Fibroblast of lung (primary cell): ENCODE data around the gene CTNND2. TPM values are rescaled to one million over a fixed set of nuclear protein-coding genes. Genes with fewer than 3 reads are reported as not detected.

ENCODE experiments used
- DNase-seq, 2 donors: peaks; one replicate each; pipeline versions ENCODE4 v3.0.0 to v3.0.0-alpha.2; 2010; ENCODE audit warnings: low read depth in 2 of 2
- H2AFZ ChIP-seq: 2 replicates; pipeline ENCODE4 v1.5.1; 2012; ENCODE audit warnings: low read length, control low read depth, inconsistent platforms
- H3K27ac ChIP-seq: 2 replicates; pipeline ENCODE4 v1.5.1; 2011; ENCODE audit warnings: low read length, control low read depth; ENCODE audit not compliant: insufficient read depth
- H3K27me3 ChIP-seq: 2 replicates; pipeline ENCODE4 v1.5.1; 2011; ENCODE audit warnings: mild to moderate bottlenecking, low read length; ENCODE audit not compliant: control insufficient read depth, insufficient read depth
- H3K36me3 ChIP-seq: 2 replicates; pipeline ENCODE4 v1.5.1; 2011; ENCODE audit warnings: low read length; ENCODE audit not compliant: control insufficient read depth, insufficient read depth
- H3K4me1 ChIP-seq: 2 replicates; pipeline ENCODE4 v1.5.1; 2011; ENCODE audit warnings: low read length; ENCODE audit not compliant: control insufficient read depth, insufficient read depth; ENCODE audit errors: extremely low read depth
- H3K4me2 ChIP-seq: 2 replicates; pipeline ENCODE4 v1.5.1; 2011; ENCODE audit warnings: low read length, control low read depth; ENCODE audit not compliant: insufficient read depth; ENCODE audit errors: extremely low read depth
- H3K4me3 ChIP-seq, 4 experiments: fragments of 200-600 bp in 1 of 4; sonication (generic) in 1 of 4; replicated peaks in 1 of 4; 2 replicates each; pipeline ENCODE4 v1.5.1; 2011 to 2016; ENCODE audit warnings: low read length in 4 of 4, low read depth in 3 of 4, mild to moderate bottlenecking in 3 of 4, control low read depth in 2 of 4, inconsistent platforms in 1 of 4, mixed read lengths in 1 of 4; ENCODE audit not compliant: insufficient read depth in 1 of 4; ENCODE audit errors: control extremely low read depth in 1 of 4
- H3K79me2 ChIP-seq: 2 replicates; pipeline ENCODE4 v1.5.1; 2012; ENCODE audit warnings: mild to moderate bottlenecking, low read length, inconsistent platforms; ENCODE audit not compliant: control insufficient read depth, insufficient read depth
- H3K9ac ChIP-seq: 2 replicates; pipeline ENCODE4 v1.5.1; 2011; ENCODE audit warnings: mild to moderate bottlenecking, low read length, control low read depth; ENCODE audit not compliant: insufficient read depth
- H3K9me3 ChIP-seq: 2 replicates; pipeline ENCODE4 v1.5.1; 2012; ENCODE audit warnings: low read depth, low read length; ENCODE audit not compliant: control insufficient read depth, insufficient read depth
- H4K20me1 ChIP-seq: 2 replicates; pipeline ENCODE4 v1.5.1; 2011; ENCODE audit warnings: low read length; ENCODE audit not compliant: control insufficient read depth, insufficient read depth; ENCODE audit errors: extremely low read depth
- EZH2 ChIP-seq: IDR thresholded peaks from 2 replicates; pipeline ENCODE4 v1.5.1; 2012; ENCODE audit warnings: low read length, control low read depth, mild to moderate bottlenecking; ENCODE audit errors: missing control alignments
- polyA plus RNA-seq, 2 donors: library from polyadenylated mRNA; depleted of rRNA in 1 of 2; stranded (reverse) in 1 of 2; unstranded in 1 of 2; fragments of >200 nt; gene quantifications; 2 replicates each; pipeline ENCODE4 v1.2.1, GENCODE V29; 2011 to 2012; ENCODE audit warnings: missing spikeins in 1 of 2
- total RNA-seq: library from RNA; depleted of rRNA; stranded (reverse); fragments of >200 nt; gene quantifications from 2 replicates; pipeline ENCODE4 v1.2.1, GENCODE V29; 2014
- TF ChIP-seq, protein P1 (sequence below), 2 donors: IDR thresholded peaks in 1 of 2; conservative IDR thresholded peaks in 1 of 2; 1 replicate in 1 of 2; 2 replicates in 1 of 2; pipeline ENCODE4 v1.5.1; 2011 to 2012; ENCODE audit warnings: low read length in 2 of 2, control low read depth in 1 of 2, inconsistent platforms in 1 of 2, low read depth in 1 of 2, mild to moderate bottlenecking in 1 of 2

The CTNND2 gene
- total and polyA plus RNA-seq, 2 donors (not counting 1 experiment from before 2014, with no cell fraction given), result not detected

DNA sequence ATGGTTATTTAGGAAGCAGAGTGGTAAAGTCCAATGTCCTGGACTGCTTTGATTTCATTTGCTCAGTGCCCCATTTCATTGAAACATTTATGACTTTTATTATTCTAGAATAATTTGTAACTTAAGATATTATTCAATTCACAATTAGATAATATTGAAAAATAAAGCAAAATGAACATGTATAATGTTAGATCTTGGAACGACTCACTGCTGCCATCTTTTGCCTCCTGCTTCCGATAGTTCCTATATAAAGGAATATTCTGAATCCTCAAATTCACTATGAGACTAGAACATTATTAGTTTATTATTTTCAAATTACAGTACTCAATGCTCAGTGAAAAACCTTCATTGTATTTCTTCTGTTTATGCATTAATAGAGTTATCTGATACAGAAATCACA lies 2.3 kb upstream of the CTNND2 start:
- Histone ChIP-seq H3K27ac (no peak overlapping the region), H4K20me1 (no peaks in the 10 kb centered on the region), H3K79me2 (no peaks in the 10 kb centered on the region), H3K4me3 (no peak overlapping the region), H3K9ac (no peak overlapping the region), H2AFZ (no peak overlapping the region), H3K4me2 (no peak overlapping the region), H3K9me3 (no peaks in the 10 kb centered on the region), H3K4me1 (no peaks in the 10 kb centered on the region), H3K36me3 (no peaks in the 10 kb centered on the region), H3K27me3 (no peaks in the 10 kb centered on the region)
- no peak for DNase-seq
- no peak for TF ChIP-seq EZH2
- TF ChIP-seq, protein P1, sequence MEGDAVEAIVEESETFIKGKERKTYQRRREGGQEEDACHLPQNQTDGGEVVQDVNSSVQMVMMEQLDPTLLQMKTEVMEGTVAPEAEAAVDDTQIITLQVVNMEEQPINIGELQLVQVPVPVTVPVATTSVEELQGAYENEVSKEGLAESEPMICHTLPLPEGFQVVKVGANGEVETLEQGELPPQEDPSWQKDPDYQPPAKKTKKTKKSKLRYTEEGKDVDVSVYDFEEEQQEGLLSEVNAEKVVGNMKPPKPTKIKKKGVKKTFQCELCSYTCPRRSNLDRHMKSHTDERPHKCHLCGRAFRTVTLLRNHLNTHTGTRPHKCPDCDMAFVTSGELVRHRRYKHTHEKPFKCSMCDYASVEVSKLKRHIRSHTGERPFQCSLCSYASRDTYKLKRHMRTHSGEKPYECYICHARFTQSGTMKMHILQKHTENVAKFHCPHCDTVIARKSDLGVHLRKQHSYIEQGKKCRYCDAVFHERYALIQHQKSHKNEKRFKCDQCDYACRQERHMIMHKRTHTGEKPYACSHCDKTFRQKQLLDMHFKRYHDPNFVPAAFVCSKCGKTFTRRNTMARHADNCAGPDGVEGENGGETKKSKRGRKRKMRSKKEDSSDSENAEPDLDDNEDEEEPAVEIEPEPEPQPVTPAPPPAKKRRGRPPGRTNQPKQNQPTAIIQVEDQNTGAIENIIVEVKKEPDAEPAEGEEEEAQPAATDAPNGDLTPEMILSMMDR (conservative IDR thresholded peaks at IDR 0.05 in 1 of 2, IDR thresholded peaks at IDR 0.05 in 1 of 2; ENCODE audit: low read depth in 1 of 2, low read length in 2 of 2), result no peak

DNA sequence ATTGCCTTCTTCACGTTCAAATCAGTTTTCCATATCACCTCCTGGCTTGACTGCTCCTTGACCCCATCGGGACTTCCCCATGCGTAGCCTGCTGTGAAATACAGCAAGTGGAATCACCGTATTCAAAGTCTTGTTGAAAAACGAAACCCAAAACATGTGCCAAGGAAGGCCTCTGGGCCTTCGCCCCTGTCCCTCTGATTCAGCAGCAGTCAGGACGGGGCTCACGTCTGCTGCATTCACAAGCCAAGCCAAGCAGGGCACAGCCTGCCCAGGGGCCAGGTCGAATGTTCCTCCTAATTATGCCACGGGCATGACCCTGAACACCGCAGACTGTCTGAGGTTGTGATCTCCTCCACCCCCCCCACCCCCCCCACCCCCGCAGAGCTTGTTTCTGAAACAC lies 960 bp upstream of the CTNND2 start:
- H2AFZ ChIP-seq, result no peak overlapping the region
- no peaks in the 10 kb centered on the region for H3K36me3 ChIP-seq
- H3K4me1 ChIP-seq, result no peaks in the 10 kb centered on the region
- no peaks in the 10 kb centered on the region for H4K20me1 ChIP-seq
- H3K4me2 ChIP-seq, result no peak overlapping the region
- no peak for DNase-seq
- no peak overlapping the region for H3K27ac ChIP-seq
- no peak overlapping the region for H3K9ac ChIP-seq
- H3K9me3 ChIP-seq, result no peaks in the 10 kb centered on the region
- H3K4me3 ChIP-seq, result no peak overlapping the region
- H3K79me2 ChIP-seq, result no peaks in the 10 kb centered on the region
- H3K27me3 ChIP-seq, result no peaks in the 10 kb centered on the region
- TF ChIP-seq EZH2, result no peak
- TF ChIP-seq, protein P1 (conservative IDR thresholded peaks at IDR 0.05 in 1 of 2, IDR thresholded peaks at IDR 0.05 in 1 of 2; ENCODE audit: low read depth in 1 of 2, low read length in 2 of 2), result no peak

DNA sequence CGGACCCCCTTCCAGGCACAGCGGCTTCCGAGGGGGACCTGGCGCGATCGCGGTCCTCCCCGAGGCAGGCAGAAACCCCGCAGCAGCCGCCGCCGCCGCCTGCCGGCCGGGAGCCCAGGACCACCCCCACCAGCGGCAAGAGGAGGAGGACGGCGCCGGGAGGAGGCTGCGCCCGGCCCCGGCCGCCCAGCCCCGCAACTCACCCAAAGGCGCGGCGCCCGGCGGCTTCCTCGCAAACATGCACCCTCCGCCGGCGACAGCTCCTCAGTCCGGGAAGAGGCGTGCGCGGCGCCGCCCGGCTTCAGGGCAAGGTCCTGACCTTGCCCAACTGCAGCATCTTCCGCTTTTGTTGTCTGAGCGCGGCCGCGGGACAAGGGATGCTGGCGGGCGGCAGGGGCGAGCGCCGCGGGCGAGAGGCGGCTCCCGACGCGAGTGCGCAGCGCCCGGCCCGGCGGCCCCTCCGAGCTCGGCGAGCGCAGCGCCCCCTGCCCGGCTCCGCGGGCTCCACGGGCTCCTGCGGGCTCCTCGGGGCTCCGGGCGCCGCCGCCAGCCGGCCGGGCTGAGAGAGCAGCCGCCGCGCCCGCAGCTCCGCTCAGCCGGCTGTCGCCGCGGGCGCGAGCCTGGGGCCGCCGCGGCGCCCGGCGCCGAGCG lies 507 bp downstream of the CTNND2 start:
- Histone ChIP-seq H3K79me2 (no peaks in the 10 kb centered on the region), H3K9ac (no peak overlapping the region), H3K4me2 (no peak overlapping the region), H3K4me1 (no peaks in the 10 kb centered on the region), H4K20me1 (no peaks in the 10 kb centered on the region), H3K4me3 (no peak overlapping the region), H3K36me3 (no peaks in the 10 kb centered on the region), H2AFZ (no peak overlapping the region), H3K27ac (no peak overlapping the region), H3K27me3 (no peaks in the 10 kb centered on the region), H3K9me3 (no peaks in the 10 kb centered on the region)
- DNase-seq, result peak in 1 of 2 donors; percentile 45
- TF ChIP-seq, protein P1 (conservative IDR thresholded peaks at IDR 0.05 in 1 of 2, IDR thresholded peaks at IDR 0.05 in 1 of 2; ENCODE audit: low read depth in 1 of 2, low read length in 2 of 2), result no peak
- TF ChIP-seq EZH2, result no peak
